Endodermal cell (in vitro differentiated cells): ENCODE results near the gene CPLANE1. TPM values are rescaled to one million over a fixed set of nuclear protein-coding genes. Genes with fewer than 3 reads are reported as not detected.

ENCODE experiments used
- DNase-seq: peaks from one replicate; pipeline ENCODE4 v3.0.0-alpha.2; 2017
- H3K27ac ChIP-seq: 2 replicates; pipeline ENCODE4 v1.5.1; 2013; ENCODE audit warnings: mild to moderate bottlenecking, low read depth, low read length, moderate library complexity
- H3K27me3 ChIP-seq: 2 replicates; pipeline ENCODE4 v1.6.1; 2013; ENCODE audit warnings: mild to moderate bottlenecking, low read length, moderate library complexity; ENCODE audit not compliant: insufficient read depth, control insufficient read depth, poor library complexity, severe bottlenecking
- H3K36me3 ChIP-seq: 2 replicates; pipeline ENCODE4 v1.7.0; 2013; ENCODE audit warnings: mild to moderate bottlenecking, low read length, moderate library complexity; ENCODE audit not compliant: control insufficient read depth, insufficient read depth
- H3K4me1 ChIP-seq: one replicate; pipeline ENCODE4 v1.7.0; 2013; ENCODE audit warnings: low read length; ENCODE audit not compliant: control insufficient read depth, insufficient read depth
- H3K4me3 ChIP-seq: 2 replicates; pipeline ENCODE4 v1.5.1; 2013; ENCODE audit warnings: mild to moderate bottlenecking, low read length, moderate library complexity
- H3K9ac ChIP-seq: 2 replicates; pipeline ENCODE4 v1.6.1; 2013; ENCODE audit warnings: mild to moderate bottlenecking, low read length, moderate library complexity; ENCODE audit not compliant: poor library complexity, severe bottlenecking; ENCODE audit errors: extremely low read depth
- H3K9me3 ChIP-seq: 2 replicates; pipeline ENCODE4 v1.6.1; 2013; ENCODE audit warnings: mild to moderate bottlenecking, low read length, moderate library complexity; ENCODE audit not compliant: control insufficient read depth
- H3K27ac Mint-ChIP-seq: 2 replicates; pipeline ENCODE4 v1.8.0; 2020; ENCODE audit warnings: mixed read lengths
- H3K27me3 Mint-ChIP-seq: 2 replicates; pipeline ENCODE4 v1.8.0; 2021; ENCODE audit warnings: mild to moderate bottlenecking, mixed read lengths; ENCODE audit not compliant: insufficient read depth
- H3K36me3 Mint-ChIP-seq: 2 replicates; pipeline ENCODE4 v1.8.0; 2020; ENCODE audit warnings: low read depth, mixed read lengths
- H3K4me1 Mint-ChIP-seq: 2 replicates; pipeline ENCODE4 v1.8.0; 2020; ENCODE audit warnings: mixed read lengths
- H3K4me3 Mint-ChIP-seq: 2 replicates; pipeline ENCODE4 v1.8.0; 2020; ENCODE audit warnings: mild to moderate bottlenecking, moderate library complexity, mixed read lengths
- H3K9me3 Mint-ChIP-seq: 2 replicates; pipeline ENCODE4 v1.8.0; 2020; ENCODE audit warnings: mild to moderate bottlenecking, mixed read lengths
- WGBS, 2 experiments: methylation state at CpG; one replicate each; pipeline versions ENCODE4 v1.1.5 to v1.1.7; 2013; ENCODE audit warnings: missing lambda C conversion rate in 2 of 2, mixed read lengths in 1 of 2; ENCODE audit not compliant: insufficient coverage in 1 of 2, insufficient read length in 1 of 2; 5-methylcytosine and 5-hydroxymethylcytosine counted together
- total RNA-seq, 2 donors: library from RNA; stranded (reverse); fragmentation: NEBNext Ultra II Directional in 1 of 2; extraction: Animal tissue kit (Norgen Biotek cat#: 25700) in 1 of 2; gene quantifications; 2 replicates in 1 of 2; 3 replicates in 1 of 2; pipeline ENCODE4 v1.2.1, GENCODE V29; 2021
- TF ChIP-seq, protein P1 (sequence below): fragments of 200-600 bp; sonication (generic); conservative IDR thresholded peaks from 2 replicates; pipeline ENCODE4 v1.5.0; 2021; ENCODE audit warnings: antibody characterized with exemption, mild to moderate bottlenecking

The CPLANE1 gene
- total RNA-seq, 2 donors from 2014 or later = 17.2 to 22.8 TPM

DNA sequence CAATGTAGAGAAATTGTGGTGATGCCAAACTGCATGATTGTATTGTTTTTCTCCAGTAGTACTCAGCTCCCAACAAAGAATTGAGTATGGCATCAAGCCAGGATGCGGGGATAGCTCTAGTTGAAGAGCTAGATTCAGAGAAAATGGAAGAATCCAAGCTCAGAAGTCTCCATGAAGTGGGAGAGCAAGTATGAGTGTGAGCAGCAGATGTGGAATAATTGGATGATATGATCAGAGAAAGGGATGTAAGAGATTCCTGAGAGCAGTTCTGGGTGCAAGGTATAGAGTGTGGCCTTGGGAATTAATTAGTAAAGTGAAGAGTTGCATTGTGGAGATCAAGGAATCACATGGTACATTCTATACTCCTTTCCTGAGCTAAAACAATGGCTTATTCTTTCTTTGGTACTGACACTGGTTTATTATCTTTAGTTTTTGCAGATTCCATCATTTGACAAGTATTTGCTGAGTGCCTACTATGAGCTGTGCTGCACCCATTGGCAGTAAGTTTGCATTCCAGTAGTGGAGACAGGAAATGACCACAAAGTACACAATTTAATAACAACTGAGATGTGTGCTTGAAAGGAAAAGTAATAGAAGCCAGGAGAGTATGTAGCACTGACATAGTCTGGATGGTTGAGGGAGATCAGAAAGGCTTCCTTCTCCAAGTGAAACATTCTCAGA is 177.1 kb downstream of the CPLANE1 start:
- Mint-ChIP-seq H3K4me1 (no peaks in the 10 kb centered on the region), H3K27ac (no peak overlapping the region), H3K9me3 (no peaks in the 10 kb centered on the region), H3K36me3 (peaks cover 2% of the 10 kb centered on the region), H3K27me3 (peaks cover 35% of the 10 kb centered on the region), H3K4me3 (no peak overlapping the region)
- Histone ChIP-seq H3K9ac (no peak overlapping the region), H3K4me1 (no peaks in the 10 kb centered on the region), H3K36me3 (peaks cover 8% of the 10 kb centered on the region), H3K9me3 (peaks cover 3% of the 10 kb centered on the region), H3K4me3 (no peak overlapping the region), H3K27ac (no peak overlapping the region), H3K27me3 (no peaks in the 10 kb centered on the region)
- DNase-seq = no peak
- WGBS, 2 experiments = 94 to 100% methylated on average over 1 of the region's 1 CpG
- TF ChIP-seq, protein P1, sequence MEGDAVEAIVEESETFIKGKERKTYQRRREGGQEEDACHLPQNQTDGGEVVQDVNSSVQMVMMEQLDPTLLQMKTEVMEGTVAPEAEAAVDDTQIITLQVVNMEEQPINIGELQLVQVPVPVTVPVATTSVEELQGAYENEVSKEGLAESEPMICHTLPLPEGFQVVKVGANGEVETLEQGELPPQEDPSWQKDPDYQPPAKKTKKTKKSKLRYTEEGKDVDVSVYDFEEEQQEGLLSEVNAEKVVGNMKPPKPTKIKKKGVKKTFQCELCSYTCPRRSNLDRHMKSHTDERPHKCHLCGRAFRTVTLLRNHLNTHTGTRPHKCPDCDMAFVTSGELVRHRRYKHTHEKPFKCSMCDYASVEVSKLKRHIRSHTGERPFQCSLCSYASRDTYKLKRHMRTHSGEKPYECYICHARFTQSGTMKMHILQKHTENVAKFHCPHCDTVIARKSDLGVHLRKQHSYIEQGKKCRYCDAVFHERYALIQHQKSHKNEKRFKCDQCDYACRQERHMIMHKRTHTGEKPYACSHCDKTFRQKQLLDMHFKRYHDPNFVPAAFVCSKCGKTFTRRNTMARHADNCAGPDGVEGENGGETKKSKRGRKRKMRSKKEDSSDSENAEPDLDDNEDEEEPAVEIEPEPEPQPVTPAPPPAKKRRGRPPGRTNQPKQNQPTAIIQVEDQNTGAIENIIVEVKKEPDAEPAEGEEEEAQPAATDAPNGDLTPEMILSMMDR = no peak

DNA sequence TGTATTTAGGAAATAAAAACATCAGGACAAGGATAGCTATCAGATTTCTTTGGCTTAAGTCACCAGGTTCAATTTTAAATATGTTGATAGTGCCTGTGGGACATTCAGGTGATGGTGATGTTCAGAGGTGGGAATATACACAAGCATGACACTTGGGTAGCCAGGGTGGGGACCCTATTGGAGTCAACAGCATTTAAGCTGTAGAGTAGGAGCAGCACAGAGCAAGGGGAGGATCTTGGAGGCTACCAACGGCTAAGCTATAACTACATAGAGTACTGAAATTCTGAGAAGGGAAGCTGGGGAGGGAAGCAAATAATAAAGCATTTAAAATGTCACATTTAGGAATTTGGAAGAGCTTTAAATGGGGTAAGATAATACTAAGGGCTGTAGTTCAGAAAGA is 177.7 kb downstream of the CPLANE1 start:
- no peaks in the 10 kb centered on the region for H3K27me3 ChIP-seq
- no peak overlapping the region for H3K4me3 ChIP-seq
- Mint-ChIP-seq H3K9me3 (no peaks in the 10 kb centered on the region), H3K4me1 (no peaks in the 10 kb centered on the region), H3K27ac (no peak overlapping the region), H3K36me3 (peaks cover 2% of the 10 kb centered on the region), H3K4me3 (no peak overlapping the region), H3K27me3 (peaks cover 30% of the 10 kb centered on the region)
- WGBS, 2 experiments = 97 to 100% methylated on average over 1 of the region's 1 CpG
- no peak for DNase-seq
- H3K9ac ChIP-seq = no peak overlapping the region
- TF ChIP-seq, protein P1 = no peak
- peaks cover 3% of the 10 kb centered on the region for H3K9me3 ChIP-seq
- H3K36me3 ChIP-seq = peaks cover 12% of the 10 kb centered on the region
- no peak overlapping the region for H3K27ac ChIP-seq
- no peaks in the 10 kb centered on the region for H3K4me1 ChIP-seq

DNA sequence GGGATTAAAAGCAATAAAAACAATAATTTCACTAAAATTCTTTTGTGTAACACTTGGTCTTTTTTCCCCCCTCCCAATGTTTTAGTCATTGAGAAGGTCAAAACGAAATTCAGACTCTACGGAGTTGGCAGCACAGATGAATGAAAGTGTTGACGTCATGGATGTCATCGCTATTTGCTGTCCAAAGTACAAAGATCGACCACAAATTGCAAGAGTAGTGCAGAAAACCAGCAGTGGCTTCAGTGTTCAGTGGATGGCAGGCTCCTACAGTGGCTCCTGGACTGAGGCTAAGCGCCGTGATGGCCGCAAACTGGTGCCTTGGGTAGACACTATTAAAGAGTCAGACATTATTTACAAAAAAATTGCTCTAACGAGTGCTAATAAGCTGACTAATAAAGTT is 184.7 kb downstream of the CPLANE1 start:
- Mint-ChIP-seq H3K27ac (no peak overlapping the region), H3K36me3 (peaks cover 42% of the 10 kb centered on the region), H3K4me3 (no peak overlapping the region), H3K9me3 (no peaks in the 10 kb centered on the region), H3K4me1 (no peaks in the 10 kb centered on the region), H3K27me3 (no peaks in the 10 kb centered on the region)
- H3K4me1 ChIP-seq = no peaks in the 10 kb centered on the region
- no peak for DNase-seq
- peaks cover 3% of the 10 kb centered on the region for H3K9me3 ChIP-seq
- H3K27me3 ChIP-seq = no peaks in the 10 kb centered on the region
- TF ChIP-seq, protein P1 = no peak
- peaks cover 76% of the 10 kb centered on the region for H3K36me3 ChIP-seq
- no peak overlapping the region for H3K4me3 ChIP-seq
- no peak overlapping the region for H3K9ac ChIP-seq
- H3K27ac ChIP-seq = no peak overlapping the region
- 91 to 96% methylated on average over 7 to 9 of the region's 9 CpGs for WGBS, 2 experiments
